ENCODE data around the gene COX19. TPM values are rescaled to one million over a fixed set of nuclear protein-coding genes. Genes with fewer than 3 reads are reported as not detected.

Gene COX19
- polyA plus RNA-seq, 1 donor (not counting 4 experiments of a cell fraction or from before 2014, with no cell fraction given), result 6.2 TPM

DNA sequence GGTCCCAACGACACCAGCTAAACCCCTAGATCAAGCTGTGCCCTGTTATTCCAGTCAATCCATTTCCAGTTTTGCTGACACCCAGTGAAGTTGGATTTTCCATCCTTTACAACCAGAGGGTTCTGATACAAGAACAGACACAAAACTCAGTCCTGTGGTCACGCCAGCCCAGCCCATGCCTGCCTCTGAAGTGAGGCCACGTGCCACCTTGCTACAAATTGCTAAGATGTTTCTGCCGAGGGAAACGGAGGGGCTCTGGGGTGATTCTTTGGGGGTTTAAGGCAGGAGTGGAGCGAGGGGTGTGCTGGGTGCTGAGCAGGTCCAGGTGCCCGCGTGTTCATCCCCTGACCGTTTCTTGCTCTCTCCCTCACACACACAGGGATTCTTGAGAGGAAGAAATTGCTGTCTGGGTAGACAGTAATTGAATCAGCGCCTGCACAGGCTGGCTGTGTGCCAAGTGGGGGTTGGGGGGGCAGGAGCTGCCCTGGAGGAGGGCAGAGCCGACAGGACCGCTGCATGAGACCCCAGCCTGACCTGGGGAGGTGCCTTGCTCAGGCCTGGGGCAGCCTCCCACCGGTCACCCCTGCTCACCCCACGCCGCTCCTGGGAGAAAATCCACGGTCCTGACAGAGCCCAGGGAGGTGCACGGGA is 58.9 kb downstream of the COX19 start:
- DNase-seq (ENCODE audit: low read depth, low spot score) (no peak), FAIRE-seq (no peak)
- Histone ChIP-seq H2AFZ (ENCODE audit: control insufficient read depth, low read length) (no peak overlapping the region), H3K27ac (ENCODE audit: control insufficient read depth, insufficient read depth, low read length) (no peak overlapping the region), H4K20me1 (ENCODE audit: control insufficient read depth, extremely low read depth, insufficient read depth, low read length) (no peaks in the 10 kb centered on the region), H3K4me1 (ENCODE audit: control insufficient read depth, extremely low read depth, insufficient read depth, low read length) (peaks cover 19% of the 10 kb centered on the region), H3K9me1 (ENCODE audit: control insufficient read depth, extremely low read depth, insufficient read depth, low read length) (no peaks in the 10 kb centered on the region), H3K79me2 (ENCODE audit: control insufficient read depth, insufficient read depth, low read length) (no peaks in the 10 kb centered on the region), H3K4me2 (ENCODE audit: control insufficient read depth, extremely low read depth, insufficient read depth, low read depth, low read length) (no peak overlapping the region), H3K36me3 (ENCODE audit: control insufficient read depth in 2 of 2, extremely low read depth in 1 of 2, insufficient read depth in 2 of 2, low read length in 2 of 2) (no peaks in the 10 kb centered on the region), H3K4me3 (ENCODE audit: control insufficient read depth in 2 of 3, extremely low read depth in 1 of 3, insufficient read depth in 2 of 3, low read depth in 1 of 3, low read length in 3 of 3) (no peak overlapping the region), H3K9ac (ENCODE audit: control insufficient read depth, extremely low read depth, insufficient read depth, low read length) (no peak overlapping the region), H3K27me3 (ENCODE audit: control insufficient read depth, extremely low read depth, insufficient read depth, low read length) (peaks cover 10% of the 10 kb centered on the region), H3K9me3 (ENCODE audit: control insufficient read depth, low read depth, low read length) (no peaks in the 10 kb centered on the region)
- dilution Hi-C loops (cut with MboI; ENCODE audit: extremely low pct_ligation_motif_present, low sequenced_read_pairs), result no loop called here
- TF ChIP-seq, protein P1, sequence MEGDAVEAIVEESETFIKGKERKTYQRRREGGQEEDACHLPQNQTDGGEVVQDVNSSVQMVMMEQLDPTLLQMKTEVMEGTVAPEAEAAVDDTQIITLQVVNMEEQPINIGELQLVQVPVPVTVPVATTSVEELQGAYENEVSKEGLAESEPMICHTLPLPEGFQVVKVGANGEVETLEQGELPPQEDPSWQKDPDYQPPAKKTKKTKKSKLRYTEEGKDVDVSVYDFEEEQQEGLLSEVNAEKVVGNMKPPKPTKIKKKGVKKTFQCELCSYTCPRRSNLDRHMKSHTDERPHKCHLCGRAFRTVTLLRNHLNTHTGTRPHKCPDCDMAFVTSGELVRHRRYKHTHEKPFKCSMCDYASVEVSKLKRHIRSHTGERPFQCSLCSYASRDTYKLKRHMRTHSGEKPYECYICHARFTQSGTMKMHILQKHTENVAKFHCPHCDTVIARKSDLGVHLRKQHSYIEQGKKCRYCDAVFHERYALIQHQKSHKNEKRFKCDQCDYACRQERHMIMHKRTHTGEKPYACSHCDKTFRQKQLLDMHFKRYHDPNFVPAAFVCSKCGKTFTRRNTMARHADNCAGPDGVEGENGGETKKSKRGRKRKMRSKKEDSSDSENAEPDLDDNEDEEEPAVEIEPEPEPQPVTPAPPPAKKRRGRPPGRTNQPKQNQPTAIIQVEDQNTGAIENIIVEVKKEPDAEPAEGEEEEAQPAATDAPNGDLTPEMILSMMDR (optimal IDR thresholded peaks at IDR 0.05 in 1 of 3, IDR thresholded peaks at IDR 0.05 in 1 of 3, conservative IDR thresholded peaks at IDR 0.05 in 1 of 3; ENCODE audit: extremely low read depth in 1 of 3, insufficient read depth in 2 of 3, low read length in 3 of 3), result no peak
- no peak for TF ChIP-seq EZH2 (IDR thresholded peaks at IDR 0.05; ENCODE audit: low read length)

Small RNA genes within 50 kb of the gene (small RNA-seq; reads per million reads assigned to genes)
- 13.9 to 466 (median 57.0) reads per million in 3 experiments for gene MIR339 (ENCODE audit: insufficient read length in 3 of 3, low read depth in 3 of 3, low replicate concordance in 1 of 3)

Other genes starting within 250 kb of the COX19 start
- 10.1 to 33.5 TPM (median 16.3 TPM) in 3 replicates for gene DNAAF5, start 248.8 kb downstream of the COX19 start, polyA plus RNA-seq
- 10.2 to 14.2 TPM (median 10.8 TPM) in 3 replicates for gene PRKAR1B, start 248.3 kb downstream of the COX19 start, polyA plus RNA-seq
- gene SUN1, start 143.1 kb downstream of the COX19 start, polyA plus RNA-seq, result 164 to 176 TPM (median 166 TPM) in 3 replicates
- 21.1 to 32.0 TPM (median 22.9 TPM) in 3 replicates for gene GET4, start 99.0 kb downstream of the COX19 start, polyA plus RNA-seq
- gene ADAP1, start 20.9 kb downstream of the COX19 start, polyA plus RNA-seq, result 4.3 to 6.2 TPM (median 5.5 TPM) in 3 replicates
- 0.05 to 0.58 TPM (median 0.09 TPM) in 3 replicates for gene CYP2W1, start 7.6 kb upstream of the COX19 start, polyA plus RNA-seq
- gene GPR146, start 69.0 kb upstream of the COX19 start, polyA plus RNA-seq, result 0.13 to 0.24 TPM (median 0.15 TPM) in 3 replicates
- gene GPER1, start 112.6 kb upstream of the COX19 start, polyA plus RNA-seq, result 0.05 to 0.21 TPM (median 0.08 TPM) in 3 replicates
- gene ZFAND2A, start 184.6 kb upstream of the COX19 start, polyA plus RNA-seq, result 25.5 to 31.1 TPM (median 27.5 TPM) in 3 replicates

Data from keratinocyte (primary cell).